ENCODE results near the gene SHFL.

- TF ChIP-seq CTCF (IDR thresholded peaks at IDR 0.05) (peak in 1 of 6 experiments; percentile 40), POLR2A (IDR thresholded peaks at IDR 0.05) (no peak), POLR2AphosphoS5 (IDR thresholded peaks at IDR 0.05) (no peak), EP300 (IDR thresholded peaks at IDR 0.05) (no peak)
Observed at GRCh38 chr19:10074153-10074552, 12.0 kb upstream of the SHFL start.
